Panc1 (cell line): ENCODE results near the gene JPH3. TPM values are rescaled to one million over a fixed set of nuclear protein-coding genes. Genes with fewer than 3 reads are reported as not detected.

Experiments used
- ATAC-seq: fragments of 200-7000 bp; cut with Tn5 transposase; 2 replicates; pipeline ENCODE4 v1.9.1; 2020; ENCODE audit warnings: mild to moderate bottlenecking, moderate library complexity
- BruUV-seq: library from RNA; stranded (reverse); fragments of 400-500 nt; replicated peaks from 2 replicates; lab custom pipeline; 2021; lab: Mats Ljungman, UMichigan
- CTCF ChIA-PET: fragments of 300-600 bp; sonication (Branson Sonifier 250); formaldehyde crosslinking; loops from one replicate; lab custom pipeline; 2022; ENCODE audit warnings: antibody characterized with exemption; lab: Charles Lee
- POLR2A ChIA-PET: fragments of 300-600 bp; sonication (Branson Sonifier 250); formaldehyde crosslinking; loops from one replicate; lab custom pipeline; 2022; ENCODE audit warnings: antibody characterized with exemption; lab: Charles Lee
- DNase-seq: peaks from one replicate; pipeline ENCODE4 v3.0.0-alpha.2; 2010; ENCODE audit warnings: low read depth, low spot score
- H3K27ac ChIP-seq: 2 replicates; pipeline ENCODE4 v1.5.1; 2011; ENCODE audit warnings: mild to moderate bottlenecking, low read length, inconsistent platforms
- H3K27me3 ChIP-seq: fragments of 200-500 bp; sonication (Bioruptor generic); 2 replicates; pipeline ENCODE4 v1.6.0; 2014; ENCODE audit warnings: low read length, inconsistent platforms; ENCODE audit not compliant: control insufficient read depth, insufficient read depth
- H3K36me3 ChIP-seq: fragments of 200-500 bp; sonication (Bioruptor generic); 2 replicates; pipeline ENCODE4 v1.5.1; 2014; ENCODE audit warnings: inconsistent platforms, mild to moderate bottlenecking, low read length, moderate library complexity; ENCODE audit not compliant: control insufficient read depth, insufficient read depth
- H3K4me1 ChIP-seq: 2 replicates; pipeline ENCODE4 v1.5.1; 2011; ENCODE audit warnings: inconsistent platforms, mild to moderate bottlenecking, low read length, moderate library complexity; ENCODE audit not compliant: control insufficient read depth, insufficient read depth
- H3K4me3 ChIP-seq, 2 experiments: 2 replicates each; pipeline ENCODE4 v1.5.1; 2011 to 2012; ENCODE audit warnings: low read depth in 2 of 2, low read length in 2 of 2, mild to moderate bottlenecking in 2 of 2, inconsistent platforms in 1 of 2, moderate library complexity in 1 of 2
- H3K9me3 ChIP-seq: fragments of 200-500 bp; sonication (Bioruptor generic); 2 replicates; pipeline ENCODE4 v1.5.1; 2014; ENCODE audit warnings: low read depth, mild to moderate bottlenecking, inconsistent platforms, low read length, moderate library complexity; ENCODE audit not compliant: control insufficient read depth, insufficient read depth
- POLR2AphosphoS5 ChIP-seq: IDR thresholded peaks from 2 replicates; pipeline ENCODE4 v1.6.1; 2012; ENCODE audit warnings: mild to moderate bottlenecking, low read depth, low read length, moderate library complexity
- REST ChIP-seq, 2 experiments: IDR thresholded peaks; 2 replicates each; pipeline ENCODE4 v1.6.1; 2011 to 2012; ENCODE audit warnings: low read depth in 2 of 2, control low read depth in 1 of 2, low read length in 1 of 2, mild to moderate bottlenecking in 1 of 2, moderate library complexity in 1 of 2; ENCODE audit not compliant: insufficient read depth in 1 of 2
- SIN3A ChIP-seq: IDR thresholded peaks from 2 replicates; pipeline ENCODE4 v1.6.1; 2012; ENCODE audit warnings: low read depth, mild to moderate bottlenecking, low read length, moderate library complexity, borderline replicate concordance; ENCODE audit not compliant: insufficient read depth
- TCF7L2 ChIP-seq: IDR thresholded peaks from 2 replicates; pipeline ENCODE4 v1.6.1; 2011; ENCODE audit warnings: mild to moderate bottlenecking, low read depth, low read length, inconsistent platforms
- in situ Hi-C: cut with HindIII; loops from 2 replicates; pipeline ENCODE4 v1.10.0; 2016; ENCODE audit warnings: low sequenced_read_pairs, low pct_unique_long_range_greater_than_20kb
- intact Hi-C: fragments of 100-400 bp; cut with micrococcal nuclease; formaldehyde crosslinking; loops from one replicate; pipeline ENCODE4 v1.10.0; 2022; ENCODE audit not compliant: unreplicated experiment
- total RNA-seq: library from RNA; stranded (reverse); gene quantifications from one replicate; pipeline ENCODE4 v1.2.1, GENCODE V29; 2021; ENCODE audit not compliant: unreplicated experiment
- TF ChIP-seq, protein P1 (sequence below): fragments of 450-650 bp; IDR thresholded peaks from 2 replicates; pipeline ENCODE4 v1.5.1; 2017; ENCODE audit warnings: mild to moderate bottlenecking

The JPH3 gene
- total RNA-seq, 1 experiment from 2014 or later: 1.2 TPM

GRCh38 chr16:87601401-87601981, 817 bp upstream of the JPH3 start:
- ChIA-PET CTCF (no interaction called here), POLR2A (no interaction called here)
- intact Hi-C loops: no loop called here
- no peaks in the 10 kb centered on the region for H3K4me1 ChIP-seq
- ATAC-seq: no peak
- no peak overlapping the region for H3K4me3 ChIP-seq
- TF ChIP-seq POLR2AphosphoS5 (no peak), SIN3A (no peak)
- no peaks in the 10 kb centered on the region; the same call in 1 of the 2 replicates for H3K27me3 ChIP-seq
- no peaks in the 10 kb centered on the region for H3K9me3 ChIP-seq
- no peak overlapping the region for H3K27ac ChIP-seq
- in situ Hi-C loops: no loop called here
- no peaks in the 10 kb centered on the region for H3K36me3 ChIP-seq
- DNase-seq: no peak
- BruUV-seq: no TSS peak

- BruUV-seq: no TSS peak
- ChIA-PET POLR2A (no interaction called here), CTCF (no interaction called here)
- Histone ChIP-seq H3K36me3 (no peaks in the 10 kb centered on the region), H3K4me3 (no peak overlapping the region; a peak in 1 of 4 replicates), H3K4me1 (no peaks in the 10 kb centered on the region), H3K27ac (no peak overlapping the region), H3K9me3 (no peaks in the 10 kb centered on the region), H3K27me3 (no peaks in the 10 kb centered on the region; the same call in 1 of the 2 replicates)
- no peak for TF ChIP-seq TCF7L2
- TF ChIP-seq REST (IDR thresholded peaks at IDR 0.05; ENCODE audit: insufficient read depth in 1 of 2, low read depth in 2 of 2, low read length in 1 of 2): no peak
- TF ChIP-seq POLR2AphosphoS5: no peak
- no peak for TF ChIP-seq SIN3A
- TF ChIP-seq, protein P1, sequence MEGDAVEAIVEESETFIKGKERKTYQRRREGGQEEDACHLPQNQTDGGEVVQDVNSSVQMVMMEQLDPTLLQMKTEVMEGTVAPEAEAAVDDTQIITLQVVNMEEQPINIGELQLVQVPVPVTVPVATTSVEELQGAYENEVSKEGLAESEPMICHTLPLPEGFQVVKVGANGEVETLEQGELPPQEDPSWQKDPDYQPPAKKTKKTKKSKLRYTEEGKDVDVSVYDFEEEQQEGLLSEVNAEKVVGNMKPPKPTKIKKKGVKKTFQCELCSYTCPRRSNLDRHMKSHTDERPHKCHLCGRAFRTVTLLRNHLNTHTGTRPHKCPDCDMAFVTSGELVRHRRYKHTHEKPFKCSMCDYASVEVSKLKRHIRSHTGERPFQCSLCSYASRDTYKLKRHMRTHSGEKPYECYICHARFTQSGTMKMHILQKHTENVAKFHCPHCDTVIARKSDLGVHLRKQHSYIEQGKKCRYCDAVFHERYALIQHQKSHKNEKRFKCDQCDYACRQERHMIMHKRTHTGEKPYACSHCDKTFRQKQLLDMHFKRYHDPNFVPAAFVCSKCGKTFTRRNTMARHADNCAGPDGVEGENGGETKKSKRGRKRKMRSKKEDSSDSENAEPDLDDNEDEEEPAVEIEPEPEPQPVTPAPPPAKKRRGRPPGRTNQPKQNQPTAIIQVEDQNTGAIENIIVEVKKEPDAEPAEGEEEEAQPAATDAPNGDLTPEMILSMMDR: no peak
- intact Hi-C loops: no loop called here
- ATAC-seq (no peak), DNase-seq (no peak)
- in situ Hi-C loops: no loop called here
These were observed 744 bp downstream of the JPH3 start for GRCh38 chr16:87602821-87603683.
